ENCODE results near the gene SUMF1. TPM values are rescaled to one million over a fixed set of nuclear protein-coding genes. Genes with fewer than 3 reads are reported as not detected.

The SUMF1 gene
- total RNA-seq, 1 donor: 94.5 TPM

DNA sequence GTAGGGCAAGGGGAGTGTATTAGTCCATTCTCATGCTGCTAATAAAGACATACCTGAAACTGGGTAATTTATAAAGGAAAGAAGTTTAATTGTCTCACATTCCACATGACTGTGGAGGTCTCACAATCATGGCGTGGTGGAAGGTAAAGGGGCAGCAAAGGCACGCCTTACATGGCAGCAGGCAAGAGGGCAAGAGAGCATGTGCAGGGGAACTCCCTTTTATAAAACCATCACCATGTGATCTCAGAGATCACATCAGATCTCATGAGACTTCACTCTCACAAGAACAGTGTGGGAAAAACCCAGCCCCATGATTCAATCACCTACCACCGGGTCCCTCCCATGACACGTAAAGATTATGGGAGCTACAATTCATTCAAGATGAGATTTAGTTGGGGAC, 41.4 kb downstream of the SUMF1 start:
- Histone ChIP-seq H3K79me2 (ENCODE audit: insufficient read depth, low read length) (no peaks in the 10 kb centered on the region), H3K27me3 (ENCODE audit: insufficient read depth, low read length) (no peaks in the 10 kb centered on the region), H3K4me1 (ENCODE audit: insufficient read depth, low read length) (peaks cover 30% of the 10 kb centered on the region), H3K27ac (ENCODE audit: low read depth, low read length) (peak overlapping the region; percentile 80), H3K9me3 (ENCODE audit: low read depth, low read length) (no peaks in the 10 kb centered on the region), H3K36me3 (ENCODE audit: insufficient read depth, low read length) (no peaks in the 10 kb centered on the region), H4K20me1 (ENCODE audit: insufficient read depth, low read length) (no peaks in the 10 kb centered on the region), H3K4me3 (ENCODE audit: insufficient read depth, low read length) (no peak overlapping the region), H3K4me2 (ENCODE audit: insufficient read depth, low read length) (no peak overlapping the region), H2AFZ (ENCODE audit: low read length) (no peak overlapping the region)
- TF ChIP-seq, protein P1, sequence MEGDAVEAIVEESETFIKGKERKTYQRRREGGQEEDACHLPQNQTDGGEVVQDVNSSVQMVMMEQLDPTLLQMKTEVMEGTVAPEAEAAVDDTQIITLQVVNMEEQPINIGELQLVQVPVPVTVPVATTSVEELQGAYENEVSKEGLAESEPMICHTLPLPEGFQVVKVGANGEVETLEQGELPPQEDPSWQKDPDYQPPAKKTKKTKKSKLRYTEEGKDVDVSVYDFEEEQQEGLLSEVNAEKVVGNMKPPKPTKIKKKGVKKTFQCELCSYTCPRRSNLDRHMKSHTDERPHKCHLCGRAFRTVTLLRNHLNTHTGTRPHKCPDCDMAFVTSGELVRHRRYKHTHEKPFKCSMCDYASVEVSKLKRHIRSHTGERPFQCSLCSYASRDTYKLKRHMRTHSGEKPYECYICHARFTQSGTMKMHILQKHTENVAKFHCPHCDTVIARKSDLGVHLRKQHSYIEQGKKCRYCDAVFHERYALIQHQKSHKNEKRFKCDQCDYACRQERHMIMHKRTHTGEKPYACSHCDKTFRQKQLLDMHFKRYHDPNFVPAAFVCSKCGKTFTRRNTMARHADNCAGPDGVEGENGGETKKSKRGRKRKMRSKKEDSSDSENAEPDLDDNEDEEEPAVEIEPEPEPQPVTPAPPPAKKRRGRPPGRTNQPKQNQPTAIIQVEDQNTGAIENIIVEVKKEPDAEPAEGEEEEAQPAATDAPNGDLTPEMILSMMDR (IDR thresholded peaks at IDR 0.05; ENCODE audit: extremely low read depth, low read depth, low read length): no peak
- no peak for DNase-seq (ENCODE audit: insufficient read length, low spot score, missing footprints)

DNA sequence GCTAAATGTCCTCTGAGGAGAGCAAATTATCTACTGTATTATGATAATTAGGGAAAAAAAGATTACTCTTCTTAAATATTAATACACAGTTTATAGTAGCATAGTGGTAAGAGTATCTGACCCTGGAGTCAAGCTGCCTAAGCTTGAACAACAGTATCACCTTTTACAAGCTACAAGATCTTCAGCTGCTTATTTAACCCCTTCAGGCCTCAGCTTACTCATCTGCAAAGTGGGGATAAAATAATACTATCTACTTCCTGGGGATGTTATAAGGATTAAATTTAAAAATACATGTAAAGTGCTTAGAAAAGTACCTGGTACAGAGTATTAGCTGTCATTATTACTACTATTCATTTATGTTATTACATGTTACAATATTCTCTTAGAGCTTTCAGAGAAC, 42.0 kb downstream of the SUMF1 start:
- H4K20me1 ChIP-seq (ENCODE audit: insufficient read depth, low read length): no peaks in the 10 kb centered on the region
- peaks cover 31% of the 10 kb centered on the region for H3K4me1 ChIP-seq (ENCODE audit: insufficient read depth, low read length)
- no peak overlapping the region for H2AFZ ChIP-seq (ENCODE audit: low read length)
- no peaks in the 10 kb centered on the region for H3K36me3 ChIP-seq (ENCODE audit: insufficient read depth, low read length)
- H3K9me3 ChIP-seq (ENCODE audit: low read depth, low read length): no peaks in the 10 kb centered on the region
- no peak overlapping the region for H3K4me2 ChIP-seq (ENCODE audit: insufficient read depth, low read length)
- no peak for DNase-seq (ENCODE audit: insufficient read length, low spot score, missing footprints)
- H3K4me3 ChIP-seq (ENCODE audit: insufficient read depth, low read length): no peak overlapping the region
- no peaks in the 10 kb centered on the region for H3K79me2 ChIP-seq (ENCODE audit: insufficient read depth, low read length)
- TF ChIP-seq, protein P1 (IDR thresholded peaks at IDR 0.05; ENCODE audit: extremely low read depth, low read depth, low read length): no peak
- H3K27me3 ChIP-seq (ENCODE audit: insufficient read depth, low read length): no peaks in the 10 kb centered on the region
- H3K27ac ChIP-seq (ENCODE audit: low read depth, low read length): no peak overlapping the region

DNA sequence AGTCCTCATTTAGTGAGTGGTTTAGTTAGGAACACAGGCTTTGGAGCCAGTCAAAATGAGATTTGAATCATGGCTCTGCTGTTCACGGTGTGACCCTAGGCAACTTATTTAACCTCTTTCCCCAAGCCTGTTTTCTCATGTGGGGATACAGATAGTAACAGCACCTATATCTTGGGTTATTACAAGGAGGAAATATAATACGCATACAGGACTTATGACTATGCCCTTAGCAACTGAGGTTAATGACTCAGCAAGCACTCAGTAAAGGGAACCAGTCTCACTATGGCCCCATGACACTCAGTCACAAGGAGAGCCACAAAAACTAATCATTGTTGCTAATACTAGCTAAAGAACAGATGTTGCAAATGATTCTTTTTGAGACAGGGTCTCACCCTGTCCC, 45.9 kb downstream of the SUMF1 start:
- H2AFZ ChIP-seq (ENCODE audit: low read length): no peak overlapping the region
- no peaks in the 10 kb centered on the region for H3K27me3 ChIP-seq (ENCODE audit: insufficient read depth, low read length)
- peaks cover 37% of the 10 kb centered on the region for H3K4me1 ChIP-seq (ENCODE audit: insufficient read depth, low read length)
- peaks cover 3% of the 10 kb centered on the region for H4K20me1 ChIP-seq (ENCODE audit: insufficient read depth, low read length)
- H3K27ac ChIP-seq (ENCODE audit: low read depth, low read length): peak overlapping the region; percentile 60
- TF ChIP-seq, protein P1 (IDR thresholded peaks at IDR 0.05; ENCODE audit: extremely low read depth, low read depth, low read length): no peak
- no peak overlapping the region for H3K4me3 ChIP-seq (ENCODE audit: insufficient read depth, low read length)
- H3K9me3 ChIP-seq (ENCODE audit: low read depth, low read length): no peaks in the 10 kb centered on the region
- DNase-seq (ENCODE audit: insufficient read length, low spot score, missing footprints): peak; percentile 57
- no peaks in the 10 kb centered on the region for H3K79me2 ChIP-seq (ENCODE audit: insufficient read depth, low read length)
- H3K4me2 ChIP-seq (ENCODE audit: insufficient read depth, low read length): peak overlapping the region; percentile 0
- H3K36me3 ChIP-seq (ENCODE audit: insufficient read depth, low read length): no peaks in the 10 kb centered on the region

DNA sequence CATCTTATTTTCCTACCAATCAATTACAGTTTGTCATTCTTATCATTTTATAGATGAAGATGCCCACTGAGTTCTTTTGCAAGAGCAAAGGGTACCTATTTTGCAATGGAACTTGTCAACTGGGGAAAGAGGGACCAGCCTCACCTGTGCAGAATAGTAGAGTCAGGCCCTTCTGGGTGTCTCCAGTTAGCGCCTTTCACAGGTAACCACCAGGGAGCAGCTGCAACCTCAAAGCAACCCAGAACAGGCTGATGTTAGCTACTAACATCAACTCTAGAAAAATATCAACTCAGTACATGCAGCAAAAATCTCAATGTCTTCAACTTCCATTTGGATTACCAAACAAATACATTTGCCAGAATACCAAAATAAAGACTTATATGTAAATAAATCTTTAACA, 47.1 kb downstream of the SUMF1 start:
- H3K27me3 ChIP-seq (ENCODE audit: insufficient read depth, low read length): no peaks in the 10 kb centered on the region
- no peak overlapping the region for H3K27ac ChIP-seq (ENCODE audit: low read depth, low read length)
- H3K9me3 ChIP-seq (ENCODE audit: low read depth, low read length): no peaks in the 10 kb centered on the region
- TF ChIP-seq, protein P1 (IDR thresholded peaks at IDR 0.05; ENCODE audit: extremely low read depth, low read depth, low read length): no peak
- H3K79me2 ChIP-seq (ENCODE audit: insufficient read depth, low read length): no peaks in the 10 kb centered on the region
- no peak overlapping the region for H3K4me2 ChIP-seq (ENCODE audit: insufficient read depth, low read length)
- H2AFZ ChIP-seq (ENCODE audit: low read length): no peak overlapping the region
- H4K20me1 ChIP-seq (ENCODE audit: insufficient read depth, low read length): peaks cover 3% of the 10 kb centered on the region
- DNase-seq (ENCODE audit: insufficient read length, low spot score, missing footprints): no peak
- H3K4me3 ChIP-seq (ENCODE audit: insufficient read depth, low read length): no peak overlapping the region
- peaks cover 30% of the 10 kb centered on the region for H3K4me1 ChIP-seq (ENCODE audit: insufficient read depth, low read length)
- H3K36me3 ChIP-seq (ENCODE audit: insufficient read depth, low read length): no peaks in the 10 kb centered on the region
